WTC11 (cell line): Measurements from ENCODE around the gene TMEM192.

Source experiments
- CTCF ChIP-seq: fragments of 200-600 bp; IDR thresholded peaks from 2 replicates; pipeline ENCODE4 v1.8.0; 2022; ENCODE audit warnings: antibody characterized with exemption
- FOXK1 ChIP-seq: sonication (generic); formaldehyde crosslinking; IDR thresholded peaks from 2 replicates; pipeline ENCODE4 v1.8.0; 2022; ENCODE audit warnings: mild to moderate bottlenecking, moderate library complexity, missing genetic modification reagents
- GABPB1 ChIP-seq: sonication (generic); formaldehyde crosslinking; IDR thresholded peaks from 2 replicates; pipeline ENCODE4 v1.8.1; 2023; ENCODE audit warnings: mild to moderate bottlenecking, missing genetic modification reagents
- SMAD3 ChIP-seq: sonication (generic); formaldehyde crosslinking; IDR thresholded peaks from 2 replicates; pipeline ENCODE4 v1.8.0; 2022; ENCODE audit warnings: missing genetic modification reagents, mild to moderate bottlenecking, borderline replicate concordance
- TEAD4 ChIP-seq: sonication (generic); formaldehyde crosslinking; IDR thresholded peaks from 2 replicates; pipeline ENCODE4 v1.8.0; 2022; ENCODE audit warnings: mild to moderate bottlenecking, missing genetic modification reagents
- USF2 ChIP-seq: sonication (generic); formaldehyde crosslinking; IDR thresholded peaks from 2 replicates; pipeline ENCODE4 v1.8.1; 2023; ENCODE audit warnings: mild to moderate bottlenecking, missing genetic modification reagents, moderate library complexity
- ZNF263 ChIP-seq: sonication (generic); formaldehyde crosslinking; IDR thresholded peaks from 2 replicates; pipeline ENCODE4 v1.8.1; 2022; ENCODE audit warnings: low read depth, mild to moderate bottlenecking, moderate library complexity, missing genetic modification reagents
- TF ChIP-seq, protein P1 (sequence below): sonication (generic); formaldehyde crosslinking; IDR thresholded peaks from 2 replicates; pipeline ENCODE4 v1.8.0; 2022; ENCODE audit warnings: mild to moderate bottlenecking, missing genetic modification reagents
- TF ChIP-seq, protein P2 (sequence below): sonication (generic); formaldehyde crosslinking; IDR thresholded peaks from 2 replicates; pipeline ENCODE4 v1.8.1; 2022; ENCODE audit warnings: missing genetic modification reagents, borderline replicate concordance
- TF ChIP-seq, protein P3 (sequence below): fragments of 250-450 bp; sonication (Bioruptor Pico); IDR thresholded peaks from 2 replicates; pipeline ENCODE4 v1.9.0; 2021; ENCODE audit warnings: mild to moderate bottlenecking

- no peak for TF ChIP-seq ZNF263 (CRISPR knock-in tag)
- TF ChIP-seq SMAD3 (CRISPR knock-in tag) = no peak
- no peak for TF ChIP-seq CTCF
- TF ChIP-seq, protein P1, sequence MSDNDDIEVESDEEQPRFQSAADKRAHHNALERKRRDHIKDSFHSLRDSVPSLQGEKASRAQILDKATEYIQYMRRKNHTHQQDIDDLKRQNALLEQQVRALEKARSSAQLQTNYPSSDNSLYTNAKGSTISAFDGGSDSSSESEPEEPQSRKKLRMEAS (CRISPR knock-in tag) = peak; percentile 87
- TF ChIP-seq GABPB1 (CRISPR knock-in tag) = no peak
- TF ChIP-seq USF2 (CRISPR knock-in tag) = peak; percentile 95
- no peak for TF ChIP-seq FOXK1
- TF ChIP-seq, protein P2, sequence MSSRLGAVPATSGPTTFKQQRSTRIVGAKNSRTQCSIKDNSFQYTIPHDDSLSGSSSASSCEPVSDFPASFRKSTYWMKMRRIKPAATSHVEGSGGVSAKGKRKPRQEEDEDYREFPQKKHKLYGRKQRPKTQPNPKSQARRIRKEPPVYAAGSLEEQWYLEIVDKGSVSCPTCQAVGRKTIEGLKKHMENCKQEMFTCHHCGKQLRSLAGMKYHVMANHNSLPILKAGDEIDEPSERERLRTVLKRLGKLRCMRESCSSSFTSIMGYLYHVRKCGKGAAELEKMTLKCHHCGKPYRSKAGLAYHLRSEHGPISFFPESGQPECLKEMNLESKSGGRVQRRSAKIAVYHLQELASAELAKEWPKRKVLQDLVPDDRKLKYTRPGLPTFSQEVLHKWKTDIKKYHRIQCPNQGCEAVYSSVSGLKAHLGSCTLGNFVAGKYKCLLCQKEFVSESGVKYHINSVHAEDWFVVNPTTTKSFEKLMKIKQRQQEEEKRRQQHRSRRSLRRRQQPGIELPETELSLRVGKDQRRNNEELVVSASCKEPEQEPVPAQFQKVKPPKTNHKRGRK (CRISPR knock-in tag) = no peak
- no peak for TF ChIP-seq TEAD4 (CRISPR knock-in tag)
- TF ChIP-seq, protein P3, sequence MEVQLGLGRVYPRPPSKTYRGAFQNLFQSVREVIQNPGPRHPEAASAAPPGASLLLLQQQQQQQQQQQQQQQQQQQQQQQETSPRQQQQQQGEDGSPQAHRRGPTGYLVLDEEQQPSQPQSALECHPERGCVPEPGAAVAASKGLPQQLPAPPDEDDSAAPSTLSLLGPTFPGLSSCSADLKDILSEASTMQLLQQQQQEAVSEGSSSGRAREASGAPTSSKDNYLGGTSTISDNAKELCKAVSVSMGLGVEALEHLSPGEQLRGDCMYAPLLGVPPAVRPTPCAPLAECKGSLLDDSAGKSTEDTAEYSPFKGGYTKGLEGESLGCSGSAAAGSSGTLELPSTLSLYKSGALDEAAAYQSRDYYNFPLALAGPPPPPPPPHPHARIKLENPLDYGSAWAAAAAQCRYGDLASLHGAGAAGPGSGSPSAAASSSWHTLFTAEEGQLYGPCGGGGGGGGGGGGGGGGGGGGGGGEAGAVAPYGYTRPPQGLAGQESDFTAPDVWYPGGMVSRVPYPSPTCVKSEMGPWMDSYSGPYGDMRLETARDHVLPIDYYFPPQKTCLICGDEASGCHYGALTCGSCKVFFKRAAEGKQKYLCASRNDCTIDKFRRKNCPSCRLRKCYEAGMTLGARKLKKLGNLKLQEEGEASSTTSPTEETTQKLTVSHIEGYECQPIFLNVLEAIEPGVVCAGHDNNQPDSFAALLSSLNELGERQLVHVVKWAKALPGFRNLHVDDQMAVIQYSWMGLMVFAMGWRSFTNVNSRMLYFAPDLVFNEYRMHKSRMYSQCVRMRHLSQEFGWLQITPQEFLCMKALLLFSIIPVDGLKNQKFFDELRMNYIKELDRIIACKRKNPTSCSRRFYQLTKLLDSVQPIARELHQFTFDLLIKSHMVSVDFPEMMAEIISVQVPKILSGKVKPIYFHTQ (CRISPR knock-in tag) = no peak
These were observed at the start of gene TMEM192 for GRCh38 chr4:165112368-165113121.
